ENCODE results near the gene TANGO2. TPM values are rescaled to one million over a fixed set of nuclear protein-coding genes. Genes with fewer than 3 reads are reported as not detected.

Gene TANGO2
- total RNA-seq, 1 experiment from 2014 or later: 17.0 TPM

- H3K4me2 ChIP-seq (ENCODE audit: low read length): no peak overlapping the region
- H3K9me2 ChIP-seq (ENCODE audit: insufficient read depth): no peaks in the 10 kb centered on the region
- H3K4me3 ChIP-seq (replicated peaks in 1 of 2; ENCODE audit: low read depth in 1 of 2, low read length in 2 of 2): no peak overlapping the region
- H3K36me3 ChIP-seq (ENCODE audit: control insufficient read depth in 1 of 2, insufficient read depth in 2 of 2, low read length in 2 of 2): peaks cover 89 to 94% of the 10 kb centered on the region in 2 experiments
- intact Hi-C loops (cut with micrococcal nuclease): no loop called here
- no peak overlapping the region for H2AFZ ChIP-seq (ENCODE audit: low read depth, low read length, poor library complexity, severe bottlenecking)
- no peak overlapping the region for H3K9ac ChIP-seq (ENCODE audit: low read length)
- no peaks in the 10 kb centered on the region for H3K27me3 ChIP-seq (ENCODE audit: insufficient read depth, low read length)
- no peaks in the 10 kb centered on the region for H3K4me1 ChIP-seq (ENCODE audit: control insufficient read depth in 1 of 2, insufficient read depth in 2 of 2, low read length in 2 of 2)
- ATAC-seq: no peak
- ChIA-PET CTCF (no interaction called here), POLR2A (no interaction called here), RAD21 (ENCODE audit: low non-redundant PET in 1 of 2, low total read pairs in 2 of 2, uncharacterized antibody in 2 of 2, unreplicated experiment in 2 of 2) (no interaction called here)
- TF ChIP-seq SP1 (IDR thresholded peaks at IDR 0.05; ENCODE audit: low read depth) (no peak), TCF7L2 (IDR thresholded peaks at IDR 0.05; ENCODE audit: borderline replicate concordance, extremely low read depth, insufficient read depth, insufficient read length) (no peak), RAD21 (IDR thresholded peaks at IDR 0.05; ENCODE audit: low read depth) (no peak), MAX (IDR thresholded peaks at IDR 0.05) (no peak), EZH2phosphoT487 (IDR thresholded peaks at IDR 0.05; ENCODE audit: borderline replicate concordance) (no peak), CEBPB (IDR thresholded peaks at IDR 0.05; ENCODE audit: low read depth) (no peak), POLR2AphosphoS5 (IDR thresholded peaks at IDR 0.05; ENCODE audit: low read depth, low read length) (no peak), ELF1 (IDR thresholded peaks at IDR 0.05; ENCODE audit: borderline replicate concordance, low read depth) (no peak), SRF (IDR thresholded peaks at IDR 0.05; ENCODE audit: low read depth) (no peak), FOSL1 (IDR thresholded peaks at IDR 0.05; ENCODE audit: low read depth) (no peak), JUND (IDR thresholded peaks at IDR 0.05) (no peak)
- H3K9me3 ChIP-seq (ENCODE audit: control insufficient read depth in 1 of 2, insufficient read depth in 1 of 2, low read depth in 1 of 2, low read length in 2 of 2): no peaks in the 10 kb centered on the region
- BruUV-seq (replicated peaks): no TSS peak
- DNase-seq (ENCODE audit: low read depth, low spot score): no peak
- H3K27ac ChIP-seq (ENCODE audit: low read depth, low read length): no peak overlapping the region
- H4K20me1 ChIP-seq (ENCODE audit: insufficient read depth): no peaks in the 10 kb centered on the region
- peaks cover 81% of the 10 kb centered on the region for H3K79me2 ChIP-seq (ENCODE audit: insufficient read depth, low read length)
Measured at GRCh38 chr22:20091690-20092476, 71.0 kb downstream of the TANGO2 start.

DNA sequence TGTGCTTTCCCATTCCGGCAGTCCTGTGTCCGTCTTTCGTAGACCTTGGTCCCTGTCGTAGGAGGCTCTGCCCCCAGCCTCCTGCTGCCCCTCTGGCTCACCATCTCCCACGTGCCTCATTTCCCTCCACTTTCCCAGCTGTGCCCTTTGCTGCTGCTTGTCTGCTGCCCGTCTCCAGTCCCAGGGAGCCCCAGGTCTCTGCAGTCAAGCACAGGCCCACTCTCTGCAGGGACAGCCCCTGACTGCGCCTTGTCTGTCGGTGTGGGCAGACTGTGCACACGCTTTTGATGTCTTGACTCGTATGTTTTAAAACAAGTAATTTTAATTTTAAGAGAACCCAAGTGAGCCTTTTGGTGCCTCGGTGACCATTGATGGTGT is 71.6 kb downstream of the TANGO2 start:
- H3K4me2 ChIP-seq (ENCODE audit: low read length): no peak overlapping the region
- RAD21 ChIA-PET (ENCODE audit: low non-redundant PET in 1 of 2, low total read pairs in 2 of 2, uncharacterized antibody in 2 of 2, unreplicated experiment in 2 of 2): no interaction called here
- H3K4me3 ChIP-seq (replicated peaks in 1 of 2; ENCODE audit: low read depth in 1 of 2, low read length in 2 of 2): no peak overlapping the region
- no peak for ATAC-seq
- H3K36me3 ChIP-seq (ENCODE audit: control insufficient read depth in 1 of 2, insufficient read depth in 2 of 2, low read length in 2 of 2): peaks cover 88 to 94% of the 10 kb centered on the region in 2 experiments
- H2AFZ ChIP-seq (ENCODE audit: low read depth, low read length, poor library complexity, severe bottlenecking): no peak overlapping the region
- no peak for DNase-seq (ENCODE audit: low read depth, low spot score)
- no peak overlapping the region for H3K9ac ChIP-seq (ENCODE audit: low read length)
- H3K27ac ChIP-seq (ENCODE audit: low read depth, low read length): no peak overlapping the region
- H4K20me1 ChIP-seq (ENCODE audit: insufficient read depth): no peaks in the 10 kb centered on the region
- H3K79me2 ChIP-seq (ENCODE audit: insufficient read depth, low read length): peaks cover 81% of the 10 kb centered on the region
- no peaks in the 10 kb centered on the region for H3K27me3 ChIP-seq (ENCODE audit: insufficient read depth, low read length)
- POLR2A ChIA-PET: no interaction called here
- intact Hi-C loops (cut with micrococcal nuclease): no loop called here
- no peaks in the 10 kb centered on the region for H3K9me3 ChIP-seq (ENCODE audit: control insufficient read depth in 1 of 2, insufficient read depth in 1 of 2, low read depth in 1 of 2, low read length in 2 of 2)
- no peaks in the 10 kb centered on the region for H3K4me1 ChIP-seq (ENCODE audit: control insufficient read depth in 1 of 2, insufficient read depth in 2 of 2, low read length in 2 of 2)
- no TSS peak for BruUV-seq (replicated peaks)
- H3K9me2 ChIP-seq (ENCODE audit: insufficient read depth): no peaks in the 10 kb centered on the region
- CTCF ChIA-PET: no interaction called here
- TF ChIP-seq EZH2 (IDR thresholded peaks at IDR 0.05): no peak
- no peak for TF ChIP-seq FOSL1 (IDR thresholded peaks at IDR 0.05; ENCODE audit: low read depth)
- no peak for TF ChIP-seq CEBPB (IDR thresholded peaks at IDR 0.05; ENCODE audit: low read depth)
- TF ChIP-seq SRF (IDR thresholded peaks at IDR 0.05; ENCODE audit: low read depth): no peak
- no peak for TF ChIP-seq EGR1 (IDR thresholded peaks at IDR 0.05; ENCODE audit: low read depth)
- TF ChIP-seq SIN3A (IDR thresholded peaks at IDR 0.05; ENCODE audit: low read depth): no peak
- TF ChIP-seq ZFX (IDR thresholded peaks at IDR 0.05): no peak

Data from HCT116 (cell line).